HG03066 (cell line): ENCODE results near the gene CENPX.
"Not testable (repeated sequence)": the region's sequence is repeated elsewhere in the genome, so short reads cannot be mapped to it uniquely, and the experiment has no call there.

Experiments
- ATAC-seq: cut with Tn5 transposase; IDR thresholded peaks from one replicate; pipeline ENCODE4 v1.9.1; 2021; ENCODE audit warnings: low read depth; ENCODE audit not compliant: unreplicated experiment

Gene CENPX

GRCh38 chr17:81984773-81985410 lies 37.8 kb downstream of the CENPX start:
- ATAC-seq = no peak

DNA sequence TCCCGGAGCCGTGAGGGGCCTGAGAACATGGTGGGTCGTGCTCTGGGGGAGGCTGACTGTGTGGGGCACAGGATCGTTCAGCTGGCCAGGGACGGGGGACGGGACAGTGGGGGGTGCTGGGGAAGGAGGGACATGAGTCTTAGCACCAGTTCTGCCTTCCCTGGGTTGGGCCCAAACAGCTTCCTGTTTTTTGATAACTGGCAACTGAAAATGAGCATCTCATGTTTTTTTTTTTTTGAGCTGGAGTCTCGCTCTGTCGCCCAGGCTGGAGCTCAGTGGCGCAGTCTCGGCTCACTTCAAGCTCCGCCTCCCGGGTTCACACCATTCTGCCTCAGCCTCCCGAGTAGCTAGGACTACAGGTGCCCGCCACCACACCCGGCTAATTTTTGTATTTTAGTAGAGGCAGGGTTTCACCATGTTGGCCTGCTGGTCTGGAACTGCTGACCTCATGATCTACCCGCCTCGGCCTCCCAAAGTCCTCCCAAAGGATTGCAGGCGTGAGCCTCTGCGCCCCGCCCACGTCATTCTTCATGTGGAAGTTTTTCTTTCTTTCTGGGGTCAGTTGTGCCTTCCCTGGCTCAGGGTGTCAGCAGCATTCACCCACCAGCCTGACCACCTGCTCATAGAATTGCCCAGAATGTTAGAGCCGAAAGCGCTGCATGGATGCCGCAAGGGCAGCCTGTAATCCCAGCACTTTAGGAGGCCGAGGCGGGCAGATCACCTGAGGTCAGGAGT lies 38.9 kb downstream of the CENPX start:
- ATAC-seq = no peak

GRCh38 chr17:81983011-81983638 lies 39.6 kb downstream of the CENPX start:
- ATAC-seq = no peak

DNA sequence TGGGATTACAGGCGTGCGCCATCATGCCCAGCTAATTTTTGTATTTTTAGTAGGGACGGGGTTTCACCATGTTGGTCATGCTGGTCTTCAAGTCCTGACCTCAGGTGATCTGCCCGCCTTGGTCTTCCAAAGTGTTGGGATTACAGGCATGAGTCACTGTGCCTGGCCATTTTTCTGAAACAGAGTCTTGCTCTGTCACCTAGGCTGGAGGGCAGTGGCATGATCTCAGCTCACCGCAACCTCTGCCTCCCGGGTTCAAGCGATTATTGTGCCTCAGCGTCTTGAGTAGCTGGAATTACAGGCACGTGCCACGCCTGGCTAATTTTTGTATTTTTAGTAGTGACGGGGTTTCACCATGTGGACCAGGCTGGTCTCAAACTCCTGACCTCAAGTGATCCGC lies 41.2 kb downstream of the CENPX start:
- ATAC-seq = not testable (repeated sequence)

- no peak for ATAC-seq
Measured at GRCh38 chr17:81980707-81981343, 41.9 kb downstream of the CENPX start.

- ATAC-seq = no peak
Measured at GRCh38 chr17:81980122-81980521, 42.6 kb downstream of the CENPX start.

- no peak for ATAC-seq
Measured at GRCh38 chr17:81978524-81979298, 44.0 kb downstream of the CENPX start.

DNA sequence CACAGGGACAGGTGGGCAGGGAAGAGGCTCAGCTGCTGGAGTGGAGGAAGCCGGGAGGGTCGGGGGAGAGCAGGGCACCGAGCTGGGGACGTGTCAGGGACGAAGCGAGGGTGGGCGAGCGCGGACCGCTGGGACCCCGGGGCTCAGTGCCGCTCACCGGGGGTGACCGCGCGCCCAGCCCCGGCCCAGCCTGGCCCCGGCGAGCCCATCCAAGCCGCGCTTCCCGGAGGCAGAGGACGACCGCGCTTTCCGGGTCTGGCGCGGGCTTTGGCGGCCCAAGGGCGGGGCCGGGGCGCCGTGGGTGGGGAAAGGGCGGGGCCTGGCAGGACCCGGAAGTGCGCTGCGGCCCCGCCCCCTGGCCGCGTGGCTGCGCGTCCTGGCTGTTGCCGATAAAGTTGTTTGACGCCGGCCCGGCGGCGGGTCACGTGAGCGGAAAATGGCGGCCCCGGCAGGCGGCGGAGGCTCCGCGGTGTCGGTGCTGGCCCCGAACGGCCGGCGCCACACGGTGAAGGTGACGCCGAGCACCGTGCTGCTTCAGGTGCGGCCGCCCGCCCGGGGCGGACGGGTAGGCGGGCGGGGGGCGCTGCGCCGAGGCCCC lies 45.4 kb downstream of the CENPX start, which contains the start of gene ASPSCR1:
Gene ASPSCR1 (plus strand): TSS at position 419 of the 598 bp plus-strand sequence. CDS start 18 bp downstream, at position 437.
- peak; percentile 74 for ATAC-seq

GRCh38 chr17:81976332-81977210 lies 46.1 kb downstream of the CENPX start:
- peak; percentile 3 for ATAC-seq

GRCh38 chr17:81973432-81973831 lies 49.2 kb downstream of the CENPX start:
- no peak for ATAC-seq

GRCh38 chr17:81968850-81969812 lies 53.5 kb downstream of the CENPX start:
- no peak for ATAC-seq
